ENCODE results near the gene PTPRT. TPM values are rescaled to one million over a fixed set of nuclear protein-coding genes. Genes with fewer than 3 reads are reported as not detected.

The PTPRT gene
- total RNA-seq, 2 experiments from 2014 or later = not detected

GRCh38 chr20:43055181-43055884 lies 134.4 kb downstream of the PTPRT start:
- intact Hi-C loops (cut with micrococcal nuclease) = no loop called here
- CTCF ChIA-PET = no interaction called here
- Mint-ChIP-seq H3K9me3 (no peaks in the 10 kb centered on the region), H3K36me3 (ENCODE audit: low read depth) (no peaks in the 10 kb centered on the region), H3K4me3 (no peak overlapping the region), H3K4me1 (ENCODE audit: low read depth) (no peaks in the 10 kb centered on the region), H3K27ac (no peak overlapping the region), H3K27me3 (peaks cover 4% of the 10 kb centered on the region)
- DNase-seq (no peak), ATAC-seq (no peak)
- POLR2A ChIA-PET = no interaction called here
- TF ChIP-seq CTCF (IDR thresholded peaks at IDR 0.05) = no peak

- no peak for TF ChIP-seq CTCF (IDR thresholded peaks at IDR 0.05)
- CTCF ChIA-PET = no interaction called here
- DNase-seq = no peak
- POLR2A ChIA-PET = no interaction called here
- intact Hi-C loops (cut with micrococcal nuclease) = no loop called here
- no peaks in the 10 kb centered on the region for H3K9me3 Mint-ChIP-seq
- peaks cover 4% of the 10 kb centered on the region for H3K27me3 Mint-ChIP-seq
- H3K4me3 Mint-ChIP-seq = no peak overlapping the region
- H3K36me3 Mint-ChIP-seq (ENCODE audit: low read depth) = no peaks in the 10 kb centered on the region
- no peak for ATAC-seq
- no peak overlapping the region for H3K27ac Mint-ChIP-seq
- no peaks in the 10 kb centered on the region for H3K4me1 Mint-ChIP-seq (ENCODE audit: low read depth)
Observed at GRCh38 chr20:43052532-43052931, 137.2 kb downstream of the PTPRT start.

- ATAC-seq (no peak), DNase-seq (no peak)
- H3K27ac Mint-ChIP-seq = no peak overlapping the region
- intact Hi-C loops (cut with micrococcal nuclease) = no loop called here
- CTCF ChIA-PET = no interaction called here
- POLR2A ChIA-PET = no interaction called here
- H3K4me1 Mint-ChIP-seq (ENCODE audit: low read depth) = no peaks in the 10 kb centered on the region
- no peak overlapping the region for H3K4me3 Mint-ChIP-seq
- H3K9me3 Mint-ChIP-seq = no peaks in the 10 kb centered on the region
- no peaks in the 10 kb centered on the region for H3K36me3 Mint-ChIP-seq (ENCODE audit: low read depth)
- H3K27me3 Mint-ChIP-seq = peaks cover 2% of the 10 kb centered on the region
- no peak for TF ChIP-seq CTCF (IDR thresholded peaks at IDR 0.05)
Observed at GRCh38 chr20:43046966-43047365, 142.7 kb downstream of the PTPRT start.

GRCh38 chr20:43043887-43044286 lies 145.8 kb downstream of the PTPRT start:
- no peak for ATAC-seq
- no peak overlapping the region for H3K4me3 Mint-ChIP-seq
- no peak for TF ChIP-seq CTCF (IDR thresholded peaks at IDR 0.05)
- CTCF ChIA-PET = no interaction called here
- POLR2A ChIA-PET = no interaction called here
- no peaks in the 10 kb centered on the region for H3K36me3 Mint-ChIP-seq (ENCODE audit: low read depth)
- peaks cover 2% of the 10 kb centered on the region for H3K27me3 Mint-ChIP-seq
- no peak overlapping the region for H3K27ac Mint-ChIP-seq
- intact Hi-C loops (cut with micrococcal nuclease) = no loop called here
- H3K9me3 Mint-ChIP-seq = no peaks in the 10 kb centered on the region
- no peak for DNase-seq
- H3K4me1 Mint-ChIP-seq (ENCODE audit: low read depth) = no peaks in the 10 kb centered on the region

- peak; percentile 6 for DNase-seq
- ATAC-seq = no peak
Observed at GRCh38 chr20:43040427-43040826, 149.3 kb downstream of the PTPRT start.

More at GRCh38 chr20:43040427-43040826, 149.3 kb downstream of the PTPRT start:
- no peaks in the 10 kb centered on the region for H3K36me3 Mint-ChIP-seq (ENCODE audit: low read depth)
- H3K27me3 Mint-ChIP-seq = peaks cover 2% of the 10 kb centered on the region
- ChIA-PET POLR2A (no interaction called here), CTCF (no interaction called here)
- TF ChIP-seq CTCF (IDR thresholded peaks at IDR 0.05) = no peak
- intact Hi-C loops (cut with micrococcal nuclease) = no loop called here
- H3K9me3 Mint-ChIP-seq = no peaks in the 10 kb centered on the region
- no peaks in the 10 kb centered on the region for H3K4me1 Mint-ChIP-seq (ENCODE audit: low read depth)
- no peak overlapping the region for H3K4me3 Mint-ChIP-seq
- no peak overlapping the region for H3K27ac Mint-ChIP-seq

Measured in activated CD8-positive, alpha-beta T cell treated with anti-CD3 and anti-CD28 coated beads for 36 hours (primary cell).